Eye (tissue), 1 donor: ENCODE data around the gene AP1G2.

Experiments
- DNase-seq: peaks from one replicate; pipeline ENCODE4 v3.0.0-alpha.2; 2015

AP1G2 gene

GRCh38 chr14:23513005-23513817 is 54.4 kb downstream of the AP1G2 start:
- no peak for DNase-seq

- DNase-seq = no peak
Observed at GRCh38 chr14:23512156-23512555, 55.4 kb downstream of the AP1G2 start.
